ENCODE results near the gene CAVIN4.

The CAVIN4 gene

DNA sequence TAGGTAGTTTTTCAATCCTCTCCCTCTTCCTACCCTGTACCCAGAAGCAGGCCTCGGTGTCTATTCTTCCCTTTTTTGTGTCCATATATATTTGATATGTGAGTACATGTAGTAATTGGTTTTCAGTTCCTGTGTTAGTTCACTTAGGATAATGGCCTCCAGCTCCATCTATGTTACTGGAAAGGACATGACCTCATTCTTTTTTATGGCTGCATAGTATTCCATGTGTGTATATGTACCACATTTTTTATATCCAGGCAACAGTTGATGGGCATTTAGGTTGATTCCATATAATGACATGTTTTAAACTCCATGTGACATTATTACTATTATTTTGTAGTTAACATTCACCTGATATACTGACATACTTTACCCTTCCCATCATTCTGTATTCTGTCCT is 49.1 kb downstream of the CAVIN4 start:
- no peak overlapping the region for H3K4me3 ChIP-seq (ENCODE audit: low read length)
- H3K27me3 ChIP-seq (ENCODE audit: insufficient read depth, low read length) = no peaks in the 10 kb centered on the region
- H3K36me3 ChIP-seq (ENCODE audit: insufficient read depth, low read depth, low read length) = no peaks in the 10 kb centered on the region
- no peaks in the 10 kb centered on the region for H3K4me1 ChIP-seq (ENCODE audit: insufficient read depth, low read length)
- no peak overlapping the region for H3K27ac ChIP-seq (ENCODE audit: low read length)
- no peaks in the 10 kb centered on the region for H3K9me3 ChIP-seq (ENCODE audit: insufficient read depth, low read depth, low read length)
- no peak overlapping the region for H3K9ac ChIP-seq (ENCODE audit: low read depth, low read length)

DNA sequence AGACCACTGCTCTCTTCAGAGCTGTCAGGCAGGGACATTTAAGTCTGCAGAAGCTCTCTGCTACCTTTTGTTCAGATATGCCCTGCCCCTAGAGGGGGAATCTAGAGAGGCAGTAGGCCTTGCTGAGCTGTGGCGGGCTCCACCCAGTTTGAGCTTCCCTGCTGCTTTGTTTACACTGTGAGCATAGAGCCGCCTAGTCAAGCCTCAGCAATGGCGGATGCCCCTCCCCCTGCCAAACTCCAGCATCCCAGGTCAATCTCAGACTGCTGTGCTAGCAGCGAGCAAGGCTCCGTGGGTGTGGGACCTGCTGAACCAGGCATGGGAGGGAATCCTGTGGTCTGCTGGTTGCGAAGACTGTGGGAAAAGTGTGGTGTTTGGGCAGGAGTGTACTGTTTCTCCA is 59.9 kb downstream of the CAVIN4 start:
- Histone ChIP-seq H3K4me3 (ENCODE audit: low read length) (no peak overlapping the region; the same call in 1 of the 2 replicates), H3K4me1 (ENCODE audit: insufficient read depth, low read length) (peaks cover 15% of the 10 kb centered on the region), H3K27ac (ENCODE audit: low read length) (no peak overlapping the region), H3K9me3 (ENCODE audit: insufficient read depth, low read depth, low read length) (no peaks in the 10 kb centered on the region), H3K36me3 (ENCODE audit: insufficient read depth, low read depth, low read length) (no peaks in the 10 kb centered on the region), H3K27me3 (ENCODE audit: insufficient read depth, low read length) (no peaks in the 10 kb centered on the region), H3K9ac (ENCODE audit: low read depth, low read length) (no peak overlapping the region)
